AG10803 (cell line): ENCODE data around the gene HFE.

Experiments
- DNase-seq: peaks from one replicate; pipeline ENCODE4 v3.0.0; 2010; ENCODE audit warnings: low read depth
- H3K4me3 ChIP-seq: 2 replicates; pipeline ENCODE4 v1.5.1; 2011; ENCODE audit warnings: mild to moderate bottlenecking, low read length, control low read depth
- TF ChIP-seq, protein P1 (sequence below): conservative IDR thresholded peaks from 2 replicates; pipeline ENCODE4 v1.5.1; 2011; ENCODE audit warnings: mild to moderate bottlenecking, low read length, control low read depth, inconsistent platforms

The HFE gene

GRCh38 chr6:26089272-26089671 is 2.0 kb downstream of the HFE start:
- no peak overlapping the region for H3K4me3 ChIP-seq
- TF ChIP-seq, protein P1, sequence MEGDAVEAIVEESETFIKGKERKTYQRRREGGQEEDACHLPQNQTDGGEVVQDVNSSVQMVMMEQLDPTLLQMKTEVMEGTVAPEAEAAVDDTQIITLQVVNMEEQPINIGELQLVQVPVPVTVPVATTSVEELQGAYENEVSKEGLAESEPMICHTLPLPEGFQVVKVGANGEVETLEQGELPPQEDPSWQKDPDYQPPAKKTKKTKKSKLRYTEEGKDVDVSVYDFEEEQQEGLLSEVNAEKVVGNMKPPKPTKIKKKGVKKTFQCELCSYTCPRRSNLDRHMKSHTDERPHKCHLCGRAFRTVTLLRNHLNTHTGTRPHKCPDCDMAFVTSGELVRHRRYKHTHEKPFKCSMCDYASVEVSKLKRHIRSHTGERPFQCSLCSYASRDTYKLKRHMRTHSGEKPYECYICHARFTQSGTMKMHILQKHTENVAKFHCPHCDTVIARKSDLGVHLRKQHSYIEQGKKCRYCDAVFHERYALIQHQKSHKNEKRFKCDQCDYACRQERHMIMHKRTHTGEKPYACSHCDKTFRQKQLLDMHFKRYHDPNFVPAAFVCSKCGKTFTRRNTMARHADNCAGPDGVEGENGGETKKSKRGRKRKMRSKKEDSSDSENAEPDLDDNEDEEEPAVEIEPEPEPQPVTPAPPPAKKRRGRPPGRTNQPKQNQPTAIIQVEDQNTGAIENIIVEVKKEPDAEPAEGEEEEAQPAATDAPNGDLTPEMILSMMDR = no peak
- no peak for DNase-seq

DNA sequence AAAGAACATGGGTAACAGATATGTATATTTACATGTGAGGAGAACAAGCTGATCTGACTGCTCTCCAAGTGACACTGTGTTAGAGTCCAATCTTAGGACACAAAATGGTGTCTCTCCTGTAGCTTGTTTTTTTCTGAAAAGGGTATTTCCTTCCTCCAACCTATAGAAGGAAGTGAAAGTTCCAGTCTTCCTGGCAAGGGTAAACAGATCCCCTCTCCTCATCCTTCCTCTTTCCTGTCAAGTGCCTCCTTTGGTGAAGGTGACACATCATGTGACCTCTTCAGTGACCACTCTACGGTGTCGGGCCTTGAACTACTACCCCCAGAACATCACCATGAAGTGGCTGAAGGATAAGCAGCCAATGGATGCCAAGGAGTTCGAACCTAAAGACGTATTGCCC is 5.2 kb downstream of the HFE start:
- H3K4me3 ChIP-seq = no peak overlapping the region
- no peak for DNase-seq
- TF ChIP-seq, protein P1 = no peak

DNA sequence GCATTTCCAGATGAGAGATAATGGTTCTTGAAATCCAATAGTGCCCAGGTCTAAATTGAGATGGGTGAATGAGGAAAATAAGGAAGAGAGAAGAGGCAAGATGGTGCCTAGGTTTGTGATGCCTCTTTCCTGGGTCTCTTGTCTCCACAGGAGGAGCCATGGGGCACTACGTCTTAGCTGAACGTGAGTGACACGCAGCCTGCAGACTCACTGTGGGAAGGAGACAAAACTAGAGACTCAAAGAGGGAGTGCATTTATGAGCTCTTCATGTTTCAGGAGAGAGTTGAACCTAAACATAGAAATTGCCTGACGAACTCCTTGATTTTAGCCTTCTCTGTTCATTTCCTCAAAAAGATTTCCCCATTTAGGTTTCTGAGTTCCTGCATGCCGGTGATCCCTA is 6.8 kb downstream of the HFE start:
- H3K4me3 ChIP-seq = no peak overlapping the region
- TF ChIP-seq, protein P1 = no peak
- no peak for DNase-seq

DNA sequence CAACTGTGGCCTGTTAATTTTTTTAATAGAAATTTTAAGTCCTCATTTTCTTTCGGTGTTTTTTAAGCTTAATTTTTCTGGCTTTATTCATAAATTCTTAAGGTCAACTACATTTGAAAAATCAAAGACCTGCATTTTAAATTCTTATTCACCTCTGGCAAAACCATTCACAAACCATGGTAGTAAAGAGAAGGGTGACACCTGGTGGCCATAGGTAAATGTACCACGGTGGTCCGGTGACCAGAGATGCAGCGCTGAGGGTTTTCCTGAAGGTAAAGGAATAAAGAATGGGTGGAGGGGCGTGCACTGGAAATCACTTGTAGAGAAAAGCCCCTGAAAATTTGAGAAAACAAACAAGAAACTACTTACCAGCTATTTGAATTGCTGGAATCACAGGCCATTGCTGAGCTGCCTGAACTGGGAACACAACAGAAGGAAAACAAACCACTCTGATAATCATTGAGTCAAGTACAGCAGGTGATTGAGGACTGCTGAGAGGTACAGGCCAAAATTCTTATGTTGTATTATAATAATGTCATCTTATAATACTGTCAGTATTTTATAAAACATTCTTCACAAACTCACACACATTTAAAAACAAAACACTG is 10.1 kb downstream of the HFE start:
- no peak overlapping the region for H3K4me3 ChIP-seq
- peak; percentile 63 for DNase-seq
- TF ChIP-seq, protein P1 = peak; percentile 71

GRCh38 chr6:26103141-26103769 is 16.0 kb downstream of the HFE start:
- DNase-seq = peak; percentile 53
- peak overlapping the region; percentile 43 for H3K4me3 ChIP-seq
- TF ChIP-seq, protein P1 = no peak

- TF ChIP-seq, protein P1 = peak; percentile 55
- peak; percentile 94 for DNase-seq
- H3K4me3 ChIP-seq = peak overlapping the region; percentile 70
These were observed 16.7 kb downstream of the HFE start for GRCh38 chr6:26103770-26104456.
